ENCODE measurements around the gene GIPC2.

GRCh38 chr1:78184460-78185072 lies 138.8 kb downstream of the GIPC2 start:
- no peak for TF ChIP-seq EZH2 (IDR thresholded peaks at IDR 0.05; ENCODE audit: low read length, missing control alignments)
- TF ChIP-seq, protein P1, sequence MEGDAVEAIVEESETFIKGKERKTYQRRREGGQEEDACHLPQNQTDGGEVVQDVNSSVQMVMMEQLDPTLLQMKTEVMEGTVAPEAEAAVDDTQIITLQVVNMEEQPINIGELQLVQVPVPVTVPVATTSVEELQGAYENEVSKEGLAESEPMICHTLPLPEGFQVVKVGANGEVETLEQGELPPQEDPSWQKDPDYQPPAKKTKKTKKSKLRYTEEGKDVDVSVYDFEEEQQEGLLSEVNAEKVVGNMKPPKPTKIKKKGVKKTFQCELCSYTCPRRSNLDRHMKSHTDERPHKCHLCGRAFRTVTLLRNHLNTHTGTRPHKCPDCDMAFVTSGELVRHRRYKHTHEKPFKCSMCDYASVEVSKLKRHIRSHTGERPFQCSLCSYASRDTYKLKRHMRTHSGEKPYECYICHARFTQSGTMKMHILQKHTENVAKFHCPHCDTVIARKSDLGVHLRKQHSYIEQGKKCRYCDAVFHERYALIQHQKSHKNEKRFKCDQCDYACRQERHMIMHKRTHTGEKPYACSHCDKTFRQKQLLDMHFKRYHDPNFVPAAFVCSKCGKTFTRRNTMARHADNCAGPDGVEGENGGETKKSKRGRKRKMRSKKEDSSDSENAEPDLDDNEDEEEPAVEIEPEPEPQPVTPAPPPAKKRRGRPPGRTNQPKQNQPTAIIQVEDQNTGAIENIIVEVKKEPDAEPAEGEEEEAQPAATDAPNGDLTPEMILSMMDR (conservative IDR thresholded peaks at IDR 0.05 in 1 of 2, IDR thresholded peaks at IDR 0.05 in 1 of 2; ENCODE audit: low read depth in 1 of 2, low read length in 2 of 2) = no peak

Data from fibroblast of lung (primary cell).